HepG2 (cell line): ENCODE measurements around the gene ARMC2. TPM values are rescaled to one million over a fixed set of nuclear protein-coding genes. Genes with fewer than 3 reads are reported as not detected.
A peak's percentile ranks its signal among the peaks of the same experiment; 100 is the strongest.

Experiments
- ATAC-seq: fragments of 200-7000 bp; cut with Tn5 transposase; 3 replicates; pipeline ENCODE4 v1.9.1; 2020; ENCODE audit warnings: mild to moderate bottlenecking, moderate library complexity
- BruUV-seq: library from RNA; stranded (reverse); fragments of 400-500 nt; replicated peaks from 2 replicates; lab custom pipeline; 2021; lab: Mats Ljungman, UMichigan
- CTCF ChIA-PET: fragments of 300-600 bp; formaldehyde crosslinking; extraction: SDS; loops from one replicate; lab custom pipeline; 2021; ENCODE audit warnings: low total read pairs, inconsistent platforms, low intra/inter-chr PET ratio; lab: Yijun Ruan, JAX
- POLR2A ChIA-PET: fragments of 350-600 bp; sonication (Branson Sonifier 250); formaldehyde crosslinking; loops from one replicate; lab custom pipeline; 2020; ENCODE audit warnings: antibody characterized with exemption, inconsistent platforms; lab: Yijun Ruan, JAX
- DNase-seq: peaks from one replicate; pipeline ENCODE4 v3.0.0-alpha.2; 2015; ENCODE audit warnings: low spot score
- FAIRE-seq: peaks from 3 replicates; lab custom pipeline; 2011; peaks lifted over from hg19 to GRCh38; lab: Jason Lieb, UNC
- H2AFZ ChIP-seq: one replicate; pipeline ENCODE4 v1.6.1; 2011; ENCODE audit warnings: low read length, inconsistent platforms
- H3K27ac ChIP-seq: fragments of 300-600 bp; 3 replicates; pipeline ENCODE4 v1.8.0; 2011; ENCODE audit warnings: mixed run types, mild to moderate bottlenecking, mixed read lengths, low read length, inconsistent platforms; ENCODE audit not compliant: insufficient read depth; ENCODE audit errors: extremely low read length
- H3K27me3 ChIP-seq, 2 experiments: fragments of 200-600 bp in 1 of 2; 2 replicates in 1 of 2; 3 replicates in 1 of 2; pipeline versions ENCODE4 v1.6.0 to v1.8.0; 2011; ENCODE audit warnings: low read length in 2 of 2, mild to moderate bottlenecking in 2 of 2, moderate library complexity in 2 of 2, inconsistent platforms in 1 of 2; ENCODE audit not compliant: insufficient read depth in 2 of 2, control insufficient read depth in 1 of 2
- H3K36me3 ChIP-seq, 2 experiments: fragments of 200-600 bp in 1 of 2; replicated peaks in 1 of 2; 2 replicates in 1 of 2; 3 replicates in 1 of 2; pipeline versions ENCODE4 v1.5.1 to v1.8.0; 2011; ENCODE audit warnings: low read length in 2 of 2, inconsistent platforms in 1 of 2; ENCODE audit not compliant: insufficient read depth in 2 of 2, control insufficient read depth in 1 of 2
- H3K4me1 ChIP-seq: 2 replicates; pipeline ENCODE4 v1.5.1; 2012; ENCODE audit warnings: low read length, inconsistent platforms; ENCODE audit not compliant: insufficient read depth
- H3K4me2 ChIP-seq: 2 replicates; pipeline ENCODE4 v1.6.0; 2011; ENCODE audit warnings: low read depth, low read length, inconsistent platforms
- H3K4me3 ChIP-seq, 3 experiments: fragments of 200-600 bp in 1 of 3; sonication (generic), shearing (Covaris generic) in 1 of 3; replicated peaks in 1 of 3; 2 replicates each; pipeline ENCODE4 v1.5.1; 2011 to 2016; ENCODE audit warnings: low read length in 3 of 3, inconsistent platforms in 2 of 3, low read depth in 2 of 3, mild to moderate bottlenecking in 2 of 3, control low read depth in 1 of 3, mixed read lengths in 1 of 3; ENCODE audit not compliant: insufficient read depth in 1 of 3
- H3K79me2 ChIP-seq: one replicate; pipeline ENCODE4 v1.6.1; 2011; ENCODE audit warnings: low read length, inconsistent platforms; ENCODE audit not compliant: insufficient read depth
- H3K9ac ChIP-seq: 2 replicates; pipeline ENCODE4 v1.6.0; 2011; ENCODE audit warnings: mild to moderate bottlenecking, low read depth, low read length, inconsistent platforms; ENCODE audit not compliant: insufficient read depth
- H3K9me3 ChIP-seq: 2 replicates; pipeline ENCODE4 v1.5.1; 2012; ENCODE audit warnings: mild to moderate bottlenecking, low read length
- H4K20me1 ChIP-seq: 2 replicates; pipeline ENCODE4 v1.6.0; 2011; ENCODE audit warnings: inconsistent platforms, mild to moderate bottlenecking, low read length, moderate library complexity; ENCODE audit not compliant: insufficient read depth
- ARID2 ChIP-seq: sonication (generic); formaldehyde crosslinking; IDR thresholded peaks from 2 replicates; pipeline ENCODE4 v1.8.1; 2022; ENCODE audit warnings: mild to moderate bottlenecking, missing genetic modification reagents, borderline replicate concordance
- ARNTL ChIP-seq: sonication (generic); formaldehyde crosslinking; IDR thresholded peaks from 2 replicates; pipeline ENCODE4 v1.4.0; 2020; ENCODE audit warnings: mild to moderate bottlenecking, missing genetic modification reagents
- ATF7 ChIP-seq, 2 experiments: fragments of 450-650 bp in 1 of 2; sonication (generic) in 1 of 2; formaldehyde crosslinking in 1 of 2; IDR thresholded peaks; 2 replicates each; pipeline versions ENCODE4 v1.4.0 to v1.6.1; 2016 to 2020; ENCODE audit warnings: antibody characterized with exemption in 1 of 2, mild to moderate bottlenecking in 1 of 2, missing genetic modification reagents in 1 of 2
- ESRRA ChIP-seq: sonication (generic); formaldehyde crosslinking; IDR thresholded peaks from 2 replicates; pipeline ENCODE4 v1.5.1; 2020; ENCODE audit warnings: mild to moderate bottlenecking, low read depth, missing genetic modification reagents
- FOXP1 ChIP-seq, 2 experiments: fragments of 450-650 bp in 1 of 2; IDR thresholded peaks; 2 replicates each; pipeline ENCODE4 v1.6.1; 2017 to 2018; ENCODE audit warnings: antibody characterized with exemption in 1 of 2
- NCOR1 ChIP-seq: fragments of 200-600 bp; sonication (generic); IDR thresholded peaks from 2 replicates; pipeline ENCODE4 v1.7.0; 2017; ENCODE audit warnings: antibody characterized with exemption, low read length, borderline replicate concordance
- NR2F2 ChIP-seq: IDR thresholded peaks from 2 replicates; pipeline ENCODE4 v1.6.1; 2012; ENCODE audit warnings: low read depth, inconsistent platforms, borderline replicate concordance
- PREB ChIP-seq: sonication (generic); formaldehyde crosslinking; IDR thresholded peaks from 2 replicates; pipeline ENCODE4 v1.4.0; 2020; ENCODE audit warnings: missing genetic modification reagents
- RFXANK ChIP-seq: IDR thresholded peaks from 2 replicates; pipeline ENCODE4 v1.6.1; 2016
- SMAD1 ChIP-seq: sonication (generic); formaldehyde crosslinking; IDR thresholded peaks from 2 replicates; pipeline ENCODE4 v1.4.0; 2020; ENCODE audit warnings: missing genetic modification reagents, low read depth, mild to moderate bottlenecking, borderline replicate concordance
- SMYD3 ChIP-seq: sonication (generic); formaldehyde crosslinking; IDR thresholded peaks from 2 replicates; pipeline ENCODE4 v1.8.1; 2023; ENCODE audit warnings: mild to moderate bottlenecking, missing genetic modification reagents
- TP53 ChIP-seq: sonication (generic); formaldehyde crosslinking; conservative IDR thresholded peaks from 2 replicates; pipeline ENCODE4 v1.4.0; 2020; ENCODE audit warnings: missing genetic modification reagents
- ZBED4 ChIP-seq: sonication (generic); formaldehyde crosslinking; IDR thresholded peaks from 2 replicates; pipeline ENCODE4 v1.4.0; 2020; ENCODE audit warnings: missing genetic modification reagents, borderline replicate concordance
- ZBTB44 ChIP-seq: sonication (generic); formaldehyde crosslinking; IDR thresholded peaks from 2 replicates; pipeline ENCODE4 v1.4.0; 2020; ENCODE audit warnings: missing genetic modification reagents
- ZIK1 ChIP-seq: sonication (generic); formaldehyde crosslinking; IDR thresholded peaks from 2 replicates; pipeline ENCODE4 v1.5.0; 2020; ENCODE audit warnings: mild to moderate bottlenecking, low read depth, missing genetic modification reagents, borderline replicate concordance
- ZNF235 ChIP-seq: sonication (generic); formaldehyde crosslinking; IDR thresholded peaks from 2 replicates; pipeline ENCODE4 v1.8.1; 2023; ENCODE audit warnings: mild to moderate bottlenecking, missing genetic modification reagents, borderline replicate concordance
- ZNF678 ChIP-seq: sonication (generic); formaldehyde crosslinking; IDR thresholded peaks from 2 replicates; pipeline ENCODE4 v1.4.0; 2020; ENCODE audit warnings: mild to moderate bottlenecking, missing genetic modification reagents
- ZNF747 ChIP-seq: sonication (generic); formaldehyde crosslinking; IDR thresholded peaks from 2 replicates; pipeline ENCODE4 v1.8.1; 2023; ENCODE audit warnings: missing genetic modification reagents, mild to moderate bottlenecking, borderline replicate concordance
- WGBS: methylation state at CpG from one replicate; pipeline ENCODE4 v1.1.6; 2017; ENCODE audit warnings: low lambda C conversion rate; 5-methylcytosine and 5-hydroxymethylcytosine counted together
- in situ Hi-C: cut with HindIII; loops from 2 replicates; pipeline ENCODE4 v1.10.0; 2017; ENCODE audit warnings: low pct_unique_long_range_greater_than_20kb; ENCODE audit not compliant: extremely low pct_ligation_motif_present
- intact Hi-C: fragments of 100-400 bp; cut with micrococcal nuclease; formaldehyde crosslinking; loops from one replicate; pipeline ENCODE4 v1.10.0; 2022; ENCODE audit not compliant: unreplicated experiment
- polyA plus RNA-seq, 8 experiments: library from polyadenylated mRNA; depleted of rRNA in 3 of 8; stranded (reverse) in 7 of 8; unstranded in 1 of 8; fragments of >200 nt; fragmentation: Illumina TruSeq in 4 of 8; extraction: Trizol in 4 of 8; gene quantifications; 2 replicates each; pipeline versions ENCODE4 v1.2.1 to v1.2.3, GENCODE V29; 2011 to 2016; ENCODE audit warnings: low read depth in 4 of 8, missing spikeins in 1 of 8, mixed read lengths in 1 of 8; ENCODE audit not compliant: insufficient read depth in 1 of 8
- total RNA-seq, 5 experiments: library from RNA; depleted of rRNA; stranded (reverse); fragments of >200 nt; fragmentation: Illumina TruSeq; extraction: Trizol; gene quantifications; 2 replicates each; pipeline ENCODE4 v1.2.3, GENCODE V29; 2016; ENCODE audit warnings: low read depth in 1 of 5

ARMC2 gene
- total and polyA plus RNA-seq, 2 of the 13 experiments (the other 11 are each of a cell fraction or from before 2014, with no cell fraction given) = 1.4 to 3.2 TPM

- FAIRE-seq (no peak), DNase-seq (no peak), ATAC-seq (no peak)
- Histone ChIP-seq H3K4me2 (no peak overlapping the region), H3K27ac (no peak overlapping the region), H3K79me2 (no peaks in the 10 kb centered on the region), H2AFZ (no peak overlapping the region), H3K27me3 (peaks cover 0 to 1% of the 10 kb centered on the region in 2 experiments; a peak in 1 of 5 replicates), H4K20me1 (no peaks in the 10 kb centered on the region), H3K36me3 (no peaks in the 10 kb centered on the region), H3K4me1 (peaks cover 15% of the 10 kb centered on the region), H3K9ac (no peak overlapping the region), H3K4me3 (no peak overlapping the region), H3K9me3 (no peaks in the 10 kb centered on the region)
- ChIA-PET CTCF (no interaction called here), POLR2A (no interaction called here)
- in situ Hi-C loops = no loop called here
- intact Hi-C loops = no loop called here
- 50% methylated on average over 1 of the region's 1 CpG for WGBS
- no TSS peak for BruUV-seq
- TF ChIP-seq ATF7 (IDR thresholded peaks at IDR 0.05) (no peak), ATF7 (CRISPR knock-in tag; IDR thresholded peaks at IDR 0.05) (no peak), FOXP1 (IDR thresholded peaks at IDR 0.05) (no peak), FOXP1 (CRISPR knock-in tag; IDR thresholded peaks at IDR 0.05) (0 out of 2 replicates have a peak, but pooled peaks have one; percentile 8), TP53 (peak; percentile 94), PREB (CRISPR knock-in tag) (no peak), SMAD1 (CRISPR knock-in tag) (no peak), ZNF235 (CRISPR knock-in tag) (no peak), ZNF747 (CRISPR knock-in tag) (no peak), ZNF678 (CRISPR knock-in tag) (no peak), RFXANK (CRISPR knock-in tag) (no peak), SMYD3 (CRISPR knock-in tag) (no peak), ARID2 (CRISPR knock-in tag) (no peak), ZIK1 (CRISPR knock-in tag) (no peak), ARNTL (CRISPR knock-in tag) (no peak), ZBED4 (CRISPR knock-in tag) (no peak), NCOR1 (no peak), ESRRA (CRISPR knock-in tag) (no peak), NR2F2 (no peak), ZBTB44 (CRISPR knock-in tag) (no peak)
Measured at GRCh38 chr6:108897371-108897770, 49.1 kb downstream of the ARMC2 start.
